Psoas muscle (tissue), 8 donors: Measurements from ENCODE around the gene MRTFA. TPM values are rescaled to one million over a fixed set of nuclear protein-coding genes. Genes with fewer than 3 reads are reported as not detected.

ENCODE experiments used
- ATAC-seq, 4 donors: fragments of 200-7000 bp; cut with Tn5 transposase; one replicate each; pipeline ENCODE4 v1.9.1; 2020; ENCODE audit warnings: moderate library complexity in 3 of 4, mild to moderate bottlenecking in 2 of 4
- DNase-seq, 2 donors: peaks; one replicate each; pipeline ENCODE4 v3.0.0-alpha.2; 2020
- H3K27ac ChIP-seq: fragments of 200-600 bp; one replicate; pipeline ENCODE4 v1.8.0; 2022
- H3K27me3 ChIP-seq, 3 donors: fragments of 200-600 bp in 1 of 3; one replicate each; pipeline versions ENCODE4 v1.6.1 to v1.8.0; 2013 to 2022; ENCODE audit warnings: low read length in 2 of 3, mild to moderate bottlenecking in 2 of 3, moderate library complexity in 1 of 3; ENCODE audit not compliant: insufficient read depth in 3 of 3
- H3K36me3 ChIP-seq, 2 donors: fragments of 200-600 bp in 1 of 2; one replicate each; pipeline versions ENCODE4 v1.6.1 to v1.8.0; 2013 to 2022; ENCODE audit warnings: low read depth in 1 of 2, mild to moderate bottlenecking in 1 of 2, moderate library complexity in 1 of 2; ENCODE audit not compliant: insufficient read depth in 1 of 2
- H3K4me1 ChIP-seq: fragments of 200-600 bp; one replicate; pipeline ENCODE4 v1.8.0; 2022
- H3K4me3 ChIP-seq: fragments of 200-600 bp; one replicate; pipeline ENCODE4 v1.8.0; 2022; ENCODE audit warnings: mild to moderate bottlenecking
- H3K9me3 ChIP-seq: fragments of 200-600 bp; one replicate; pipeline ENCODE4 v1.8.0; 2022
- CTCF ChIP-seq: fragments of 200-600 bp; IDR thresholded peaks from one replicate; pipeline ENCODE4 v1.8.0; 2022; ENCODE audit warnings: antibody characterized with exemption
- WGBS, 3 donors: extraction: QIAGEN DNeasy Blood & Tissue Kit; methylation state at CpG; one replicate each; pipeline versions ENCODE4 v1.1.6 to v1.1.7; 2013; 5-methylcytosine and 5-hydroxymethylcytosine counted together
- intact Hi-C, 2 donors: fragments of 100-400 bp; cut with DNase I; formaldehyde crosslinking; loops; one replicate each; pipeline versions ENCODE4 v1.11.0 to v1.14.2; 2022
- polyA plus RNA-seq, 3 donors: library from polyadenylated mRNA; stranded (reverse); fragments of 200-250 nt; gene quantifications; one replicate each; pipeline ENCODE4 v1.2.3, GENCODE V29; 2013
- total RNA-seq, 4 donors: library from RNA; stranded (reverse); fragmentation: NEBNext Ultra II Directional in 2 of 4; extraction: Animal tissue kit (Norgen Biotek cat#: 25700) in 2 of 4; gene quantifications; one replicate each; pipeline versions ENCODE4 v1.2.1 to v1.2.4, GENCODE V29; 2021 to 2023
- donor health status: healthy with polysubstance abuse.
- donor health status: DM: no; HTN: no; CAD: no; lungs with moderate emphysema.
- donor health status: Bipolar disorder and iron deficiency.
- donor health status: healthy.
- donor health status: DM: yes; HTN: yes; CAD: no.
- donor health status: DM: no; HTN: no; CAD: no.
- donor health status: DM: no; HTN: no; CAD: no.
- donor health status: DM: yes; HTN: yes; CAD: no.

The MRTFA gene
- total and polyA plus RNA-seq, 7 donors, result 10.1 to 24.0 (median 15.7) TPM

- Histone ChIP-seq H3K9me3 (peaks cover 14% of the 10 kb centered on the region), H3K36me3 (no peaks in the 10 kb centered on the region), H3K4me3 (no peak overlapping the region), H3K27ac (peak overlapping the region; percentile 51), H3K4me1 (peaks cover 32% of the 10 kb centered on the region), H3K27me3 (no peaks in the 10 kb centered on the region)
- WGBS, 3 donors, result 61 to 82% (median 74%) methylated on average over 1 of the region's 1 CpG
- no peak for TF ChIP-seq CTCF
- ATAC-seq (peak in 1 of 4 donors; percentile 43), DNase-seq (no peak)
- intact Hi-C loops, result no loop called here
These were observed 11.7 kb downstream of the MRTFA start for GRCh38 chr22:40624770-40625169.

GRCh38 chr22:40621309-40622151 is 15.0 kb downstream of the MRTFA start:
- Histone ChIP-seq H3K27me3 (no peaks in the 10 kb centered on the region), H3K4me1 (peaks cover 12% of the 10 kb centered on the region), H3K4me3 (no peak overlapping the region), H3K27ac (no peak overlapping the region), H3K36me3 (no peaks in the 10 kb centered on the region), H3K9me3 (peaks cover 14% of the 10 kb centered on the region)
- 89 to 94% (median 91%) methylated on average over 9 of the region's 9 CpGs for WGBS, 3 donors
- ATAC-seq, result no peak
- intact Hi-C loops, result no loop called here
- no peak for TF ChIP-seq CTCF
- no peak for DNase-seq

- DNase-seq (no peak), ATAC-seq (peak in 1 of 4 donors; percentile 48)
- H3K4me3 ChIP-seq, result no peak overlapping the region
- no peaks in the 10 kb centered on the region for H3K36me3 ChIP-seq
- no peaks in the 10 kb centered on the region for H3K27me3 ChIP-seq
- peaks cover 14% of the 10 kb centered on the region for H3K9me3 ChIP-seq
- no peak for TF ChIP-seq CTCF
- intact Hi-C loops, result no loop called here
- WGBS, 3 donors, result 71 to 96% (median 89%) methylated on average over 1 of the region's 1 CpG
- H3K4me1 ChIP-seq, result peaks cover 12% of the 10 kb centered on the region
- no peak overlapping the region for H3K27ac ChIP-seq
These were observed 16.0 kb downstream of the MRTFA start for GRCh38 chr22:40620464-40621046.

GRCh38 chr22:40618400-40618799 is 18.1 kb downstream of the MRTFA start:
- H3K27me3 ChIP-seq, result no peaks in the 10 kb centered on the region
- TF ChIP-seq CTCF, result no peak
- H3K9me3 ChIP-seq, result peaks cover 14% of the 10 kb centered on the region
- no peaks in the 10 kb centered on the region for H3K36me3 ChIP-seq
- DNase-seq, result no peak
- no peak overlapping the region for H3K27ac ChIP-seq
- ATAC-seq, result no peak
- H3K4me1 ChIP-seq, result peaks cover 1% of the 10 kb centered on the region
- intact Hi-C loops, result no loop called here
- no peak overlapping the region for H3K4me3 ChIP-seq
- WGBS, 3 donors, result 66 to 84% (median 72%) methylated on average over 5 of the region's 5 CpGs
